ENCODE data around the gene TMEM17.
"Not testable (repeated sequence)": the region's sequence is repeated elsewhere in the genome, so short reads cannot be mapped to it uniquely, and the experiment has no call there.

TMEM17 gene
- 0 to 0.13 reads per million in 2 experiments for total RNA-seq

- no peak for DNase-seq (ENCODE audit: low read depth)
Observed at GRCh38 chr2:62505750-62506420, at the start of gene TMEM17. Gene TMEM17, minus strand, starts transcription at chr2:62506195. Its CDS starts 66 bp downstream, at chr2:62506129.

GRCh38 chr2:62554440-62554839 lies 48.4 kb upstream of the TMEM17 start:
- no peak for DNase-seq (ENCODE audit: low read depth)

- DNase-seq (ENCODE audit: low read depth): no peak
Observed at GRCh38 chr2:62550461-62550860, 44.5 kb upstream of the TMEM17 start.

GRCh38 chr2:62547854-62548253 lies 41.9 kb upstream of the TMEM17 start:
- no peak for DNase-seq (ENCODE audit: low read depth)

- no peak for DNase-seq (ENCODE audit: low read depth)
Observed at GRCh38 chr2:62545261-62545660, 39.3 kb upstream of the TMEM17 start.

- no peak for DNase-seq (ENCODE audit: low read depth)
Observed at GRCh38 chr2:62540408-62541168, 34.6 kb upstream of the TMEM17 start.

GRCh38 chr2:62539606-62540407 lies 33.8 kb upstream of the TMEM17 start:
- DNase-seq (ENCODE audit: low read depth): no peak

- no peak for DNase-seq (ENCODE audit: low read depth)
Observed at GRCh38 chr2:62538756-62539155, 32.8 kb upstream of the TMEM17 start.

- no peak for DNase-seq (ENCODE audit: low read depth)
Observed at GRCh38 chr2:62537814-62538213, 31.8 kb upstream of the TMEM17 start.

GRCh38 chr2:62536873-62537547 lies 31.0 kb upstream of the TMEM17 start:
- no peak for DNase-seq (ENCODE audit: low read depth)

GRCh38 chr2:62535521-62535920 lies 29.5 kb upstream of the TMEM17 start:
- DNase-seq (ENCODE audit: low read depth): not testable (repeated sequence)

GRCh38 chr2:62531594-62531993 lies 25.6 kb upstream of the TMEM17 start:
- no peak for DNase-seq (ENCODE audit: low read depth)

GRCh38 chr2:62529758-62530157 lies 23.8 kb upstream of the TMEM17 start:
- no peak for DNase-seq (ENCODE audit: low read depth)

GRCh38 chr2:62527478-62528210 lies 21.6 kb upstream of the TMEM17 start:
- no peak for DNase-seq (ENCODE audit: low read depth)

- DNase-seq (ENCODE audit: low read depth): no peak
Observed at GRCh38 chr2:62526531-62527381, 20.8 kb upstream of the TMEM17 start.

- DNase-seq (ENCODE audit: low read depth): no peak
Observed at GRCh38 chr2:62525549-62526269, 19.7 kb upstream of the TMEM17 start.

GRCh38 chr2:62524293-62524941 lies 18.4 kb upstream of the TMEM17 start:
- no peak for DNase-seq (ENCODE audit: low read depth)

- not testable (repeated sequence) for DNase-seq (ENCODE audit: low read depth)
Observed at GRCh38 chr2:62521061-62521460, 15.1 kb upstream of the TMEM17 start.

- DNase-seq (ENCODE audit: low read depth): no peak
Observed at GRCh38 chr2:62512384-62512783, 6.4 kb upstream of the TMEM17 start.

Data from T follicular helper cell (primary cell).